ENCODE results near the gene SNAPC2.
"Not testable (repeated sequence)": the region's sequence is repeated elsewhere in the genome, so short reads cannot be mapped to it uniquely, and the experiment has no call there.

Gene SNAPC2

DNA sequence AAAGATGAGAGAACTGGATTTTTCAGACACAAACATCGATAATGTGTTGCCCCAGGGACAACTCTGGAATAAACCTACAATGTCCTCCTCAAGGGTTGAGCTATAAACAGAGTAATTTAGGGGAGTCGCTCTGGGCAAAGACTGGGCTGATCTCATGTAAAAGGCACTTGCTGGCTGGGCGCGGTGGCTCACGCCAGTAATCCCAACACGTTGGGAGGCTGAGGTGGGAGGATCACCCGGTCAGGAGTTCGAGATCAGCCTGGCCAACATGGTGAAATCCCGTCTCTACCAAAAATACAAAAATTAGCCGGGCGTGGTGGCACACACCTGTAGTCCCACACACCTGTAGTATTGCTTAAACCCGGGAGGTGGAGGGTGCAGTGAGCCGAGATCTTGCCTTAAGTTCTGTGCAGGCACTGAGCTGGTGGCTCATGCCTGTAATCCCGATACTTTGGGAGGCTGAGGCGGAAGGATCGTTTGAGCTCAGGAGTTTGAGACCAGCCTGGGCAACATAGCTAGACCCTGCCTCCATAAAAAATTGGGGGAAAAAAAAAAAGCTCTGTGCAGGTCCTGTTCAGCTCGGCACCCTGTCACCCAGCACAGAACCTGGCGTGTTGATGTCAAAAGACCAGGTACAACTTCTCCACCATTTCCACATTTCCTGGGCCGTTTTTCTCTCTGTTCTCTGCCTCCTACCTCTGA is 21.9 kb downstream of the SNAPC2 start:
- no peak for DNase-seq

DNA sequence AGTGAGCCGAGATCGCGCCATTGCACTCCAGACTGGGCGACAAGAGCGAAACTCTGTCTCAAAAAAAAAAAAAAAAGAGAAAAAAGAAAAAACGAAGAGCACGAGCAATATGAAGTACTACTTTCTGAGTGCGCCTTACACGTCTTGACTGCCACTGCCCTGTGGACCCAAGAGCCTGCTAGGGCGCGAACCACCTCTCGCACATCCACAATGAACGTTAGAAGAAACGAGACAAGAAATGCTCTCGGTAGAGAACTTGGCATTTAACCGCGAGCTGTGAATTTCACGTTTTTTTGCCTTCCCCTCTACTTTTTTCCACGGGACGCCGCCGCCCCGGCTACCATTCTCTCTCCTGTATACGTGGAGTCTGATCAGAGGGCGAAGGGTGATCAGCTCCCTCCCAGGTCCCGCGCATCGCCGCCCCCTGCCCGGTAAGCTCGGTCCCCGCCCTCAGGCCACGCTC is 22.9 kb downstream of the SNAPC2 start:
- no peak for DNase-seq

DNA sequence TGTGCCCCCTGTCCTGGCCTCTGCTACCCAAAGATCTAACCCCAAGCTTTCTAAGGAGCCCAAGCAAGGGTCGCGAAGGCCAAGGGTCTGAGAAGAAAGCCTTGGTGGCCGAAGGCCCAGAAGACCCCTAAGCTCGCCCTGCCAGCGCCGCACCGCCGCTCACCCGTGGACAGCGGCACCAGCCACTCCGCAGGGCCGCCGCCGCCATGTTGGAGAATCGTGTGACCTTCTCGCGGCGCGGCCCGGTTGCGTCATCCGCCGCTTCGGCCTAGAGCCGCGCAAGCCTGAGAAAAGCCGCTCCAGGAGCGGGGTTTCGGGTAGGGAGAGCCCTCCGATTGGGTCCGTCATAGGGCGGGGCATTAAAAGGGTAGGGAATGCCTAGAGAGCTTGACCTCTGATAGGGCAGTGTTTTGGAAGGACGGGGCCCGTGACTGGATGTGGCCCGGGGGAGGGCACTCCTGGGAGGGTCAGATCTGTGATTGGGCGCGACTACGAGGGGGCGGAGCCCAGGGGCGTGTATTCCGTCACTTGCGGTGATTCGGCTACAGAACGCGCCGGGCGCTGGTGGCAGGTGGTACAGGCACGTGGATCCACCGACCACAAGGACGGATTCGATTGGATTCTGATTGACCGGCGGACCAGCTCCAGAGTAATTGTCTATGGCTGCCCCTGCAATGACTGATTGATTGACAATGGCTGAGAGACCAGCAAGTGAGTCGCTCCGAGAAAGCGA is 23.5 kb downstream of the SNAPC2 start, which contains the start of gene TIMM44:
Gene TIMM44 (minus strand): TSS at position 223 of the 733 bp plus-strand sequence. CDS start 15 bp downstream, at position 208.
- DNase-seq: peak; percentile 100

DNA sequence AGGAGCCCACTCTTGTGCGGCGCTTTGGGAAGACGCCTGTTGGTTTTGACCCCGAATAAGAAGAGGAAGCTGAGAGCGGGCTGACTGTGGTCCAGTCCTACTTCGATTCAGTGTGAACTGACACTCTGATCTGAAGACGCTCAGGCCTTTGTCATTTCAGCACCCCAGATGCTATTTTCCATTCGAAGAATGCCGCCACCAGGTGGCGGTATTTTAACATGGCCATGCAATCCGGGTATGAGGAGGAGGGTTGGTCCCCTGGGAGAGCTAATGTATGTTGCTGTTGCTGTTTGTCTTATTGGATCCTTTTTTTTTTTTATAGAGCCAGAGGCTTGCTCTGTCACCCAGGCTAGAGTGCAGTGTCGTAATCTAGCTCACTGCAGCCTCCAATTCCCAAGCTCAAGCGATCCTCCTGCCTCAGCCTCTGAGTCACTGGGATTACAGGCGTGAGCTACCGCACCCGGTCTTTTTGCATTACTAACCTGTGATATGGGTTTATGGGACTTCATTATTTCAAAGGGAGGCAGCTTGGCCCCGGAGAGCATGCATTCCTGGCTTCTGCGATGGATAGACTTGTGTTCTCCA is 24.1 kb downstream of the SNAPC2 start:
- DNase-seq: peak; percentile 89

DNA sequence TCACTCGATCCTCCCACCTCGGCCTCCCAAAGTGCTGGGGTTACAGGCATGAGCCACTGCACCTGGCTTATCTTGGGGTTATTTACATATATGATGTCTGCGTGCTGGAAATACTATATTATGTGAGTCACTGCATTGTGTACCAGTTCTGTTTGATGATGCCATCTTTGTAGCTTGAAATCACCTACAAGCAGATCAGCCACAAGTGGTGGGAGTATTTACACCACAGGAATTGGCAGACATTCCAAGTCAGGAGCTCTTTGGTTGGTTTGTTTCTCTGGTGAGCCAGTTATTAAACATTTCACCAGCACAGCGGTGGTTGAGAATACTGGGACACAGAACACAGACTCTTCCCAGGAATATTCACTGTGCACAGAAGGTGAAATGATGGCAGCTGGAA is 27.8 kb downstream of the SNAPC2 start:
- no peak for DNase-seq

DNA sequence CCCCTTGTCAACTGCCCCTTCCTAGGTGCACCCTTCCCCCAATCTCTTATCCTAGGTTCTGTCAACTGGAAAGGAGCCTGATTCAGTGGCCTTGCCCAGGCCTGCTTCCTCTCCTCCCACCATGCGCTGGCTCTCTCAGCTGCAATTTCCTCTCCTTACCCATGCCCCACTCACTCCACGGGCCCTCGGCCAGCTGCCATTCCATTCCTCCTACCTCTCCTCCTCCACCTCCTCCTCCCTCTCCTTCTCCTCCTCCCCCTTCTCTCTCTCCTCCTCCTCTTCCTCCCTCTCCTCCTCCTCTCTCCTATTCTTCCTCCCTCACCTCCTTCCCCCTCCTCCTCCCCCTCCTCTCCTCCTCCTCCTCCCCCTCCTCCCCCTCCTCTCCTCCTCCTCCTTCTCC is 32.9 kb downstream of the SNAPC2 start:
- DNase-seq: no peak

DNA sequence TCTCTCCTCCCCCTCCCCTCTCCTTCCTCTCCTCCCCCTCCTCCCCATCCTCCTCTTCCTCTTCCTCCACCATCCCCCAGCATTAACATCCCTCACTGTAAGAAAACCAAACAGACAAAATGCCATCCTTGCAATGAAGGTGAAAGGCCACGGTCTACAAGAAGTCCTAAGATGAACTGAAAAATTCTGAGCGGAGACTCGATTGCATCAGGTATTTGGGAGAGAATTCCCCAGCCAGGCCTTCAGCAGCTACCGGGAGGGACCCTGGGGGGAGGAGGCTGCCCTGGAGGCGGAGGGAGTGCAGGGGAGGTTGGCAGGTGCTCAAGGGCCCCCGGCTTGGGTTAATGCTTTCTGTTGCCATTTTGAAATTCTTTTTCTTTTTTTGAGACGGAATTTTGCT is 33.4 kb downstream of the SNAPC2 start:
- DNase-seq: no peak

DNA sequence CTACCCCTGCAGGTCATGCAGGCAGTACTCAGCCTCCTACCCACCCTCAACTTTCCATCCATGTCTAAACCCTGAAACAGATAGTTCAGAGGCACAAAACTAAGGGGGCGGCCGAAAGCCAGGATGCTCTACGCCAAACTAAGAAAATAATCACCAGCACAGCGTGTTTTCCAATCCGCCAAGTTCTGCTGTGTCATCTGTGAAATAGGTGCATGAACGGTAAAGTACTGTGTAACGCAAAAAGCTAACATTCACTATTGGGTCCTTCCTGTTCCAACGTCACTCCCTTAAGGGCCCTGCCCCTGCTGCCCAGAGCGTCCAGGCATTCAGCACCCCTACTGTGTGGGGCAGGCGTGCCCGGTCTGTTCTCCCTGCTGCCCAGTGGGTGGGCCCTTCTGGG is 35.6 kb downstream of the SNAPC2 start:
- no peak for DNase-seq

DNA sequence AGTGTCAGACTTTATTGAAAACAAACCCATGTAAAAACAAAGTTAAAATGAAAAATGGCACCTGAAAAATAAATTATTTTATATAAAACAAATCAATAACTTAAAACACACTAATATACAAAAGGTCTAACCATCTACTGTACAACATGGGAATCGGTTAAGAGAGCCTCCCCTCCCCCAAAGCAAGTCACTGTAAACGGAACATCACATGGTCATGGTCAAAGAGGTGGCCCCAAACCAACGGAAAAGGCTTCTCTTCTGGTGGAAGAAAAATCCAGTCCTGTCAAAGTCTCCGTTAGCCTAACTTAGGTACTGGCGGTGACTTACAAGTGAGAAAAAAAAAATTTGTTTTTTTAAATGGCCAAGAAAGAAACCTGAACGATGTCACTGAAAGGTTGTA is 39.1 kb downstream of the SNAPC2 start:
- no peak for DNase-seq

DNA sequence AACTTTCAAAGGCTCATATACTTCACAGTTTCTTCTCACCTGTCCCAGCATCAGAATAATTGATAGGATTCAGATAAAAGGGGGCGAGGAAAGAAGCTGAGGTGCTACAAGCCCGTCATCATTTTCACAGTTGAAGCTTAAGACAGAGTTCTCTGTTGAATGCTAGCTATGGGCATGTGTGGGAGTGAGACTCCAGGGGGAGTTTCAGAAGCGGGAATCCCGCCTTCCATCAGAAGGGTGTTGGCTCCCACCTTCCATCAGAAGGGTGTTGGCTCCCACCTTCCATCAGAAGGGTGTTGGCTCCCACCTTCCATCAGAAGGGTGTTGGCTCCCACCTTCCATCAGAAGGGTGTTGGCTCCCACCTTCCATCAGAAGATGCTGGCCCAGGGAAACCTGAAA is 40.9 kb downstream of the SNAPC2 start:
- not testable (repeated sequence) for DNase-seq

DNA sequence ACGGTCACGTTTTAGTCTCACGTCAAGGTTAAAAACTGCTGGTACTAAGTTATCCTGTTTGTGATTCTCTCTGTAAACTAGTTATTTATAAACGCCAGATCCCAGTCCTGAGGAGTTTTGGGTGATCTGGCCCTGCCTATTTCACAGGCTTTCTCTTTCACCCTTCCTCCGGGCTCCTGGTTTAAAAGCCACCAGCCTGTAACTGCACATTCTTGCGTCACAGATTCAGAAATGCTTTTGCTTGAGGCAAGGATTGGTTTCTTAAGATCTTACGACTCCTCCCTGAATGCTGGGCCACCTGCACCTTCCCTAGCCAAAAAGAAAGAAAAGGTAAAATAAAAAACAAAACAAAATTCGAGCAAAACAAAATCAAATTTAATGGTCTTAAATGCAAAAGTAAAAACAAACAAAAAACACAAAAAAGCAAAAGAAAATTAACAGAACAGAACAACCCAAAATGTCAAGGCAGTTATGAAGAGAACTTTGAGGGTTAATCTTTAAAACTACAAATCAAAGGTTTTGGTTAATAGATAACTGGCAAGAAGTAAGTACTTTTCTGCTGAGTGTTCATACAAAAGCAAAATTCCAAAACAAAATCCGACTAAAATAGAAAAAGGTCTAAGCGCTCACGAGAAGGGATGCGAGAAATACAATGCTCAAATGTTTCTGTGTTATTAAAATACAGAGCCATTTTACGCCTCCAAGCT is 41.9 kb downstream of the SNAPC2 start:
- DNase-seq: no peak

DNA sequence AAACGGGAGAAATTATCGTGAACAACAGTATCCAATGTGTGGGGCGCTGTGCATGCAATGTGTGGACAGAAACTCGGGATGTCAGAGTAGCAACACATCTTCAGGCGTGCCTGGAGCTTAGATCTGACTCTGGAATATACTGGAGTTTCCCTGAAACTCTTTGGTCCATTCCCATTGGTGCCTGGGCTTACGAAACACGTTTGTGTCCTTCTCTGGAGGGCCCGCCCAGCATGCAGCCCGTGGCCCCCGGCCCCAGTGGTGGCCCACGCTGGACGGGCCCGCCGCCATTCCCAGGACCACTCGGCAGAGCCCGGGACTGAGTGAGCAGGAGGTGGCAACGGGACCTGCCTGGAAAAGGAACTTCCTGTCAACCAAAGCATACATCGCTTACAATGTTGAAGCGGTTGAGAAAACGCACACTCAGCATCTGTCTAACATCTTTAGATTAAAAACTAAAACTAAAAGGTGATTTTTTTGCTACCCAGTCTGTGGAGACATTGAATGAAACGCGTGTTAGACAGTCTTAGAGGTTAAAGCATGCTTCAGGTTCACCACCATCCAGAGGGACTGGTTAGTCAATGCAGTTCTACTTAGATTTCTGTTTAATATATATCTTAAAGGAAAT is 42.6 kb downstream of the SNAPC2 start:
- DNase-seq: no peak

DNA sequence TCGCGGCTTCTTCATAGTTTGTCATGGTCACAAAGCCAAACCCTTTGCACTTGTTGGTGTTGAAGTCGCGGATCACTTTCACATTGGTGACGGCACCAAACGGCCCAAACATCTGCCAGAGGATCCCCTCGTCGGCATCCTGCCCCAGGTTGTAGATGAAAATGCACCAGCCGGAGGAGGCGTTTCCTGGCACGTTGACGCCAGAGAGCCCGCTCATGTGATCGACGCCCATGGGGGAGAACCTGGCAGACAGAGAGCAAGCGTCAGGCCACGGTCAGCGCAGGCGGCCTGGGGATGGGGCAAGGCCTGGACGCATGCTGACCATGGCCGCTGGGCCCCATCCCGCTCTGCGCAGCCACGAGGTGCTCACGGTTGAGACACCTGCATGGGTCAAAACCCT is 43.4 kb downstream of the SNAPC2 start:
- no peak for DNase-seq

DNA sequence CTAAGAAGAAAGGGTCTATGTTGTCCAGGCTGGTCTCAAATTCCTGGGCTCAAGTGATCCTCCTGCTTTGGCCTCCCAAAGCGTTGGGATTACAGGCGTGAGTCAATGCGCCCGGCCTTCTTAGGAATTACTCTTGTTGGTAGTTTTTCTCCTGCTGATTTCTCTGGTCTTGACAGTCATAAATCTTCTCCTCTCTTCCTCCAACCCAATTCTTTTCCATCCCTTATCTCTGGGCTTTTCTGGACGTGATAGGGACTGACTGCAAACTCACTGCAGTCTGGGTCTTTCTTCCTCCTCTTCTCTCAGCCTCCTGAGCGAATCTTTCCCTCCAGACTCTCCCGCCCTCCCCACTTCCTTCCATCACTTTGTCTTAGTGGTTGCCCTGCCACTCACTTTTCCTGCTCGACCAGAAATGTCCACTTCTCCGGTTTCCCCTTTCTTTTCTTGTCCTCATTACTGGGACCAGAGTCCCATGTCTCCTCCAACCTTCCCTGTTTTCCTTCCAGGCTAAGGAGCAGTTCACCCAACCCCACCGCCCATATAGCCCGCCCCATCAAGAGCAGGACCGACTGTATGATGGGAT is 45.2 kb downstream of the SNAPC2 start:
- no peak for DNase-seq

DNA sequence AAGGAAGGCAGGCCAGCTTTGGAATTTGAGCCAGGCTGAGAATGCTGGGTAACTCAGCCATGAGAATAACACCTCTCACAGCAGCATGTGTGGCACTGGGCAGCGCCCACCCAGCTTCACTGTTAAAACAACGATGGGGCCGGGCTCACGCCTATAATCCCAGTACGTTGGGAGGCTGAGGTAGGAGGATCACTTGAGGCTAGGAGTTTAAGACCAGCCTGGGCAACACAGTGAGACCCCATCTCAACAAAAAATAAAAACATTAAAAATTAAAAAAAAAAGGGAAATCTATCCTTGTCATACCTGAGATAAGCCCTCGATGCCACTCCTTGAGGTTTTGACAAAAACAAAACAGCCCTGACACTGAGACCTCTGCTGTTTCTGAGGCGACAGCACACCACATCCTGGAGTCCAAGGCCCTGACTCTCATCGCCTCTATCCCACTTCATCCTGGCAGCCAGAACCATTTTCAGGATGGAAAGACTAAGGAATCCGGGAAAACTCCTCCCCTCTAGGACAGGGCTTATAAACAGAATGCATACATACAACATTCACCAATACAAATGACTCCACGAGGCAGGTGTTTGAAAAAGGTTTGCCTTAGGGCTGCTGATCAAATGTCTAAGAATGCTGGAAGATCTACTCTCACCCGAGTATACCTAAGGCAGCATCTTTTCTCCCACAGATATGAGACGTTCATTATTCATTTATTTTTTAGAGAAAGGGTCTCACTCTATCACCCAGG is 46.0 kb downstream of the SNAPC2 start:
- DNase-seq: no peak

DNA sequence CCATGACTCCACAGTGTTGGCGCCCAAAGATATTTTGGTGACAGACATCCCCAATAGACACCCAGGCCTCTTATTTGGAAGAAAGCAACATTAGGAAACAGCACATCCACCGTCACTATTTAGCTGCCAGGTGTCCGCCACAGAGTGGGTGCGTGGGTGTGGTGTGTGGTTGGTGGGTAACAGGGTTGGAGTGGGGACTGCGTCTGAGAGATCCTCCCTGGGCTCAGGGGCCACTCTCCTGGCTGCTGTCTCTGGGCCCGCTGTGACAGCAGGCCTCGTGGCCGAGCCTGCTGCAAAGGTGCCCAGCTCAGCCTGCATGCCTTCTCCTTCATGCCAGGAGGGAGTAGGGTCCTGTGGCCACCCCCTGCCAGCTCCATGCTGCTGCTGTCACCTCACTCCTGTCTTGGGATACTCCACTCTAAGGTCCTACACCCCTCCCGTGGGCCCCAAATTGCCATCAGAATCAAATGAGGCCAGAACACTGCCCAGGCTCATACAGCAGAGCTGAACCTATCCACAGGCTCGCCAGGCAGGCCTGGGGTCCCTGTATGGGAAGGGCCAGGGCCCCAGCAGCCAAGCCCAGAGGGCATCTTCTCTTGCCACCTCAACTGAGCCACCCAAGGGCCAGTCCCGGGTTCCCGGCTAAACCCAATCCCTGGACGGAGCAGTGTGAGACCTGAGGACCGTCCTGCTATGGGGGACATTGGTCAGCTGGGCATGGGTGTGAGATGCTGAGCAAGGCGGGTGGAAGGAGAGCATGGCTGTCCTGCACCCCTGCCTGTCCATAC is 48.1 kb downstream of the SNAPC2 start:
- no peak for DNase-seq

DNA sequence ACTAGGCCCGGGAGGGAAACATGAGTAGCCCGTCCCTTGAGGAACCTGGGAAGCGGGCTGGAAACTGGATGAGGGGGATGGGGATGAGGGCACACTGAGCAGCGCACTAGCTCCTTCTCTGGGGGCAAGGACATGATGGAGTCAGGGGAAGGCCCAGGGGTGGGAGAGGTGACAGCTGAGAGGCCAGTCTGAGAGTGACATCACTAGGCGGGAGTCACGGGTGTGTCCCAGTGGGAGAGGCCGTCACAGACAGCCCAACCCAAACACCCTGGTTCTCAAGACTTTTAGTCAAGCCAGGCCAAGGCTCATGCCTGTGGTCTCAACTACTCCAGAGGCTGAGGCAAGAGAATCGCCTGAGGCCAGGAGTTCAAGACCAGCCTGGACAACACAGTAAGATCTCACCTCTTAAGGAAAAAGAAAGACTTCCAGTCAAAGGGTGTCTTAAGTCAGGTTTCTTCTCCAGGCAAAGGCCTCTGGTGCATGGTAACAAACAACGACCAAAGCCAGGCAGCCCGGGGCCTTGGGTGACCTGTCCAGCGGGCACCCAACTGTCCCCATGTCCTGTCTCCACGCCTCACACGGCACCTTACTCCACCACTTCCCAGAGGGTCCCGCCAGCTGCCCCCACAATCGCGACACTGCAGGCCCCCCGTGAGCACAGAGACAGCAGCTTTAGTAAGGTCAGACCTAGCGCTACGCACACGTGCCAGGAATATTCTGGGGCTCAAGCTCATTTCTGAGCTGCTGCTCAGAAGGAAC is 48.8 kb downstream of the SNAPC2 start:
- no peak for DNase-seq

DNA sequence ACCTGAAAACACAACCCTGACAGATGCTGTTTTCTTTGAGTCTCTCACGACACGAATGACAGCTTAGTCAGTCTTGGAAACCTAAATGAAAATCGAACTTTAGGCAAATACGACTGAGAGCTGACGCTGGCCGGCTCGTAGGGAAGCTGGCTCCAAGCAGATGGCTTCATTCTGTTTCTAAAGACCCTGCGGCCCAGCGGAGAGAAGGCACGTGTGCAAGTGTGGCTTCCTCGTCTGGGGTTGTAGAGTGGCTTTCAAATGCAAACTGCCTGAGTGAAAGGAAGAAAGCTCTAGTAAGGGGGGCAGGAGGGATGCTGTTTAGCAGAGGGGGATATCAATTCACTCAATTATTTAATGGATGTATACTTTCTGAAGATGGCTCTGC is 49.4 kb downstream of the SNAPC2 start:
- DNase-seq: no peak

DNA sequence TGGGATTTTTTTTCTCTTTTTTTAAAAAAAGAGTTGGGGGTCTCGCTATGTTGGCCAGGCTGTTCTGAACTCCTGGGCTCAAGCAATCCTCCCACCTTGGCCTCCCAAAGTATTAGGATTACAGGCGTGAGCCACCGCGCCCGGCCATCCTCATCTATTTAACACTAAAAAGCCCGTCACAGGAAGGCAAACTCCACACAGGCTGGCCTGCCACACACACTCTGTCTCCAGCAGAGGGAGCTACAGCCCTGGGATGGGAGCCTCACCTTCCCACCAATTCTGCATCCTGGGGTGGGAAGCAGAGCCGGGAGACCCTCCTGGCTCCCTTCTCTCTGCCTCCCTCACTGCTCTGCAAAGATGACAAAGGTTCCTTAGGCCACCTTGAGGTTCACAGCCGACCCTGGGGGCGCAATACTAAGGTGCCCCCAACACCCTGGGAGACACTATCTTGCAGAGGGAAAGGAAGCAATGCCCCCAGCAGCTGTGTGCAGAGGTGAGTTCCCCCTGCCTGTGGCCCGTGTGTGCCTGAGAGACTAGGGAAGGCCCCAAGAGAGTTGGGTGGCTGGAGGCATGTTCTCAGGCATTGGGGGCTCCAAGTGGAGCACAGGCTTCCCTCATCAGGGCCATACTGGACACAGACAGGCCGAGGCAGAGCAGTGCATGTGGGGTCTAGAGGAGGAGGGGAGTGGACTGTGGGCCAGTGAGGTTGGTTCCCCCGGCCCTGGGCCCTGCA is 50.7 kb downstream of the SNAPC2 start:
- peak; percentile 30 for DNase-seq
